MM.1S (cell line): Measurements from ENCODE around the gene SFTA2.
A peak's percentile ranks its signal among the peaks of the same experiment; 100 is the strongest.

ENCODE experiments used
- DNase-seq: peaks from one replicate; pipeline ENCODE4 v3.0.0-alpha.2; 2015
- H2AFZ ChIP-seq: fragments of 300-600 bp; sonication (generic); 2 replicates; pipeline ENCODE4 v1.6.0; 2016; ENCODE audit warnings: antibody characterized with exemption, low read length
- H3F3A ChIP-seq: fragments of 300-600 bp; sonication (generic); 2 replicates; pipeline ENCODE4 v1.6.1; 2016; ENCODE audit warnings: mild to moderate bottlenecking, antibody characterized with exemption, low read length, moderate library complexity, mixed read lengths; ENCODE audit not compliant: insufficient read depth
- H3K27ac ChIP-seq: fragments of 300-600 bp; sonication (generic); 2 replicates; pipeline ENCODE4 v1.5.1; 2016; ENCODE audit warnings: mild to moderate bottlenecking, low read length
- H3K27me3 ChIP-seq: fragments of 300-600 bp; sonication (generic); replicated peaks from 2 replicates; pipeline ENCODE4 v1.6.0; 2016; ENCODE audit warnings: low read length; ENCODE audit not compliant: insufficient read depth
- H3K36me3 ChIP-seq: fragments of 300-600 bp; sonication (generic); replicated peaks from 2 replicates; pipeline ENCODE4 v1.6.1; 2016; ENCODE audit warnings: mild to moderate bottlenecking, low read length, mixed read lengths; ENCODE audit not compliant: insufficient read depth
- H3K4me1 ChIP-seq: fragments of 300-600 bp; sonication (generic); 2 replicates; pipeline ENCODE4 v1.6.1; 2016; ENCODE audit warnings: low read length, mixed read lengths
- H3K4me2 ChIP-seq: fragments of 300-600 bp; sonication (generic); 2 replicates; pipeline ENCODE4 v1.6.0; 2016; ENCODE audit warnings: low read depth, low read length
- H3K4me3 ChIP-seq: fragments of 300-600 bp; sonication (generic); 2 replicates; pipeline ENCODE4 v1.5.1; 2016; ENCODE audit warnings: low read length, mixed read lengths
- H3K79me2 ChIP-seq: fragments of 300-600 bp; sonication (generic); 2 replicates; pipeline ENCODE4 v1.6.1; 2016; ENCODE audit warnings: mixed run types, low read length, mixed read lengths
- H3K9ac ChIP-seq: fragments of 300-600 bp; sonication (generic); 2 replicates; pipeline ENCODE4 v1.6.1; 2016; ENCODE audit warnings: low read length, mixed read lengths
- H3K9me2 ChIP-seq: fragments of 300-600 bp; sonication (generic); replicated peaks from 2 replicates; pipeline ENCODE4 v1.6.1; 2016; ENCODE audit warnings: mild to moderate bottlenecking, low read length, mixed read lengths; ENCODE audit not compliant: insufficient read depth
- H3K9me3 ChIP-seq: fragments of 300-600 bp; sonication (generic); replicated peaks from 2 replicates; pipeline ENCODE4 v1.6.1; 2016; ENCODE audit warnings: mild to moderate bottlenecking, low read length, mixed read lengths; ENCODE audit not compliant: insufficient read depth
- H4K20me1 ChIP-seq: fragments of 300-600 bp; sonication (generic); 2 replicates; pipeline ENCODE4 v1.6.1; 2016; ENCODE audit warnings: mild to moderate bottlenecking, low read length, moderate library complexity, mixed read lengths; ENCODE audit not compliant: insufficient read depth
- CTCF ChIP-seq: fragments of 300-600 bp; sonication (generic); IDR thresholded peaks from 2 replicates; pipeline ENCODE4 v1.5.1; 2016; ENCODE audit warnings: antibody characterized with exemption, low read length, mixed read lengths
- EZH2 ChIP-seq: fragments of 300-600 bp; sonication (generic); optimal IDR thresholded peaks from 2 replicates; pipeline ENCODE3; 2017; ENCODE audit warnings: low read depth, mild to moderate bottlenecking, antibody characterized with exemption, low read length, mixed read lengths
- EZH2phosphoT487 ChIP-seq: fragments of 300-600 bp; sonication (generic); IDR thresholded peaks from 2 replicates; pipeline ENCODE4 v1.6.1; 2018; ENCODE audit warnings: antibody characterized with exemption, low read length

SFTA2 gene

DNA sequence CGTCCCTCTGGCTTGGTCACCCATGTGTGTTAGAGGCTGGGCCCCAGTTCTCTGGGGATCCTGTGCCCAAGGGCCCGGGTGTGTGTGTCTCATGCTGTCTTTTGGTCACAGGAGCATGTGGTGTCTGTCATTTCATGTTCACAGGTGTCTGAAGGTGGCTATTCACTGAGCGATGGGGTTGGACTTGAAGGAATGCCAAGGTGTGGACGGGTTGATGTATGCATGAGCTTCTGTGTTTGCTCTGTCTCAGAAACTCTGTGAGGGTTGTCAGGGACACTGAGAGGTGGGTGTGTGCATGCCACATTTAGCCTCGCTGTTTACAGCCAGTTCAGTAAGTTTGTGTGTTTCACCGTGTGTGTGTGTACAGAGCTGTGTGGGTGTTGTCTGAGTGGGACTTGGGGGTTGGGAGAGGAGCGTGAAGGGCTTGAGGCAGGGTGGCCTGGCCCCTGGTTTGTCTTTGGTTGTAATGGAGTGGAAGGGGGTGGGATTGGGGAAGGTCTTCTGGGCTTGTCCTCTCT is 46.4 kb downstream of the SFTA2 start:
- Histone ChIP-seq H3K79me2 (no peaks in the 10 kb centered on the region), H3K4me1 (no peaks in the 10 kb centered on the region), H3K4me3 (no peak overlapping the region), H3K9me2 (no peaks in the 10 kb centered on the region), H3K9me3 (no peaks in the 10 kb centered on the region), H3K36me3 (no peaks in the 10 kb centered on the region), H3K4me2 (no peak overlapping the region), H3K27me3 (peaks cover 64% of the 10 kb centered on the region), H4K20me1 (no peaks in the 10 kb centered on the region), H3K27ac (no peak overlapping the region), H3K9ac (no peak overlapping the region), H2AFZ (no peak overlapping the region), H3F3A (no peaks in the 10 kb centered on the region)
- TF ChIP-seq CTCF, result no peak
- no peak for TF ChIP-seq EZH2phosphoT487
- TF ChIP-seq EZH2, result no peak
- DNase-seq, result no peak

- Histone ChIP-seq H2AFZ (peak overlapping the region; percentile 42; the same call in 1 of the 2 replicates), H3K9me3 (no peaks in the 10 kb centered on the region), H3K36me3 (no peaks in the 10 kb centered on the region), H3F3A (no peaks in the 10 kb centered on the region), H3K79me2 (no peaks in the 10 kb centered on the region), H4K20me1 (no peaks in the 10 kb centered on the region), H3K27ac (no peak overlapping the region), H3K4me1 (no peaks in the 10 kb centered on the region), H3K9ac (no peak overlapping the region), H3K27me3 (peaks cover 57% of the 10 kb centered on the region), H3K9me2 (no peaks in the 10 kb centered on the region), H3K4me2 (peak overlapping the region; percentile 64), H3K4me3 (peak overlapping the region; percentile 46)
- DNase-seq, result no peak
- TF ChIP-seq CTCF (no peak), EZH2phosphoT487 (no peak), EZH2 (no peak)
Measured at GRCh38 chr6:30884521-30885480, 47.2 kb downstream of the SFTA2 start.

DNA sequence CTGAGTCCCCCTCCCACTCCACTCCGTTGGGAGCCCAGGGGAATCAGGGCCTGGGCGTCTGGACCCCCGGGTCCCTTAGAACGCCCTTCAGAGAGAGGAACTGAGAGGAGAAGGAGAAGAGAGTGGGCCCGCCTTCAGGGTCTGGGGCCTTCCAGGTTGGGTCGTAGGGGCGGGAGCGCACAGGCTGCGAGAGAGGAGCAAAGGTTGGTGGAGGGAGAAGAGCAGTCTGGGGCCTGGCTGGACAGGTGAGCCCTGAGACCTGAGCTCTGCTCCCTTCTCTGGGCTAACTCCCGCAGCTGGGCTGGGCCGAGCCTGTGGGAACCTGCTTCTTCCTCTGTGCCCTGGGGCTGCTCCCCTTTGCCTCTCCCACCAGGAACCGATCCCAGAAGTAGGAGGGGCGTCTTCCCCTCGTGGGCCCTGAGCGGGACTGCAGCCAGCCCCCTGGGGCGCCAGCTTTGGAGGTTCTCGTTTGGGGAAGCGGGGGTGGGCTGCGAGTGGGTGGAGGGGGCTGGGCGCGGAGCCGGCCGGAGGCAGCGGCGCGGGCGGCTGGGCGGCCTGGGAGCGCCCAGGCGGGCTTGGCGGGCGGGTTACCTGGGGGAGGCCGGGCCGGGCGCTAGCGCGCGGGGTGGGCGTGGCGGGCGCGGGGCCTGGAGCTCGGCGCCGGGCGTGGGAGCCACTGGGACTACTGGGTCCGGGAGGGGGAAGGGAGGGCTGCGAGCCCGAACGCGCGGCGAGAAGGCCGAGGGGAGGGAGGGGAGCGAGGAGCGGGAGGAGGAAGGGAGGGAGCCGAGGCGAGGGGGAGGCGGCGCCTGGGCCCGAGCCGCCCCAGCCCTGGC is 48.1 kb downstream of the SFTA2 start, which contains the start of gene DDR1:
TSS of gene DDR1 (plus strand) at position 835 of the 836 bp plus-strand sequence. CDS start 4,211 bp downstream, outside the sequence.
- H3K79me2 ChIP-seq, result no peaks in the 10 kb centered on the region
- H3K27ac ChIP-seq, result no peak within 1 kb of the TSS
- no peak for DNase-seq
- H3K27me3 ChIP-seq, result peaks cover 53% of the 10 kb centered on the region
- peak within 1 kb of the TSS; percentile 46 for H3K4me3 ChIP-seq
- no peaks in the 10 kb centered on the region for H4K20me1 ChIP-seq
- H3K9me3 ChIP-seq, result no peaks in the 10 kb centered on the region
- H3K9me2 ChIP-seq, result no peaks in the 10 kb centered on the region
- no peak within 1 kb of the TSS for H3K9ac ChIP-seq
- H3F3A ChIP-seq, result no peaks in the 10 kb centered on the region
- H3K4me2 ChIP-seq, result peak within 1 kb of the TSS; percentile 77
- H3K4me1 ChIP-seq, result no peaks in the 10 kb centered on the region
- no peak for TF ChIP-seq CTCF
- no peak for TF ChIP-seq EZH2phosphoT487
- no peak for TF ChIP-seq EZH2
- H3K36me3 ChIP-seq, result no peaks in the 10 kb centered on the region
- peak within 1 kb of the TSS; percentile 42; the same call in 1 of the 2 replicates for H2AFZ ChIP-seq
